ENCODE results near the gene LMO2. TPM values are rescaled to one million over a fixed set of nuclear protein-coding genes. Genes with fewer than 3 reads are reported as not detected.

The LMO2 gene
- total RNA-seq, 1 experiment from 2014 or later: 0.33 TPM

DNA sequence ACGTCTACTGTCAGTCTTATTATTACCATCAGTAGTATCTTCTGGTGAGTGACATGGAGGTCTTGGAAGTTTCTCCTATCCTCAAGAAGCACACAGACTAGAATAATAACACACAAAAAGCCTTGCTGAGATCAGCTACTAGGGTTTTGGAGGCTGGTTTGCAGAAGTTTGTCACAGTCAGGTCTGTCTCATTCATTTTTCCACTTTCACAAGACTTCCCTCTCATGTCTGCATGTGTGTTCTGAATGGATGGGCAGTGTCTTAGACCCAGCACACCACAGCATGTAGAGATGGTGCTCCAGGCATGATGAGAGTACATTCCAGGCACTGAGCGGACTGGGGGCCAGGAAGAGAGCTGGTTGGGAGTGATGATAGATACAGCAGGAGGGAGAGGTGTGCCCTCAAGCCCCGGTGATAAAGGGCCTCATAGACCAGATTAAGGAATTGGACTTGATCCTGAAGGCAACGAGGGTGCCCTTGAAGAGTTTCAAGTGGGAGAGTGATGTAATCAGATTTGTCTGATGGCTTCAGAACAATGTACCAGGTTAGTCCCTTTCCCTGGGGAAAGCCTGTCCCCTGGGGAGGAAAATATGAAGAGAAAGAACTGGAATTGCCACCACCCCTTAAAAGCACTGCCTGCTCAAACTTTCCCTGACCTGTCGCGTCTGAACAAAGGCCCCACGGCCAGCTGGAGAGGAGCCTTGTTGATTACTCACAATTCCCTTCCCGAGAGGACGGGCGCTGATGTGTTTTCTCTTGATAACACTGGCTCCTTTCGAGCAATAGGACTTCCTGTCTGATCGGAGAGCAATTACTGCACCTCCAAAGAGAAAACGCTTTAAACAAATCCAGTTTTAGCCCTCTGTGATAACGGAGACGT is 45.1 kb upstream of the LMO2 start:
- Histone ChIP-seq H3K79me1 (ENCODE audit: insufficient read depth, low read depth, low read length, poor library complexity, severe bottlenecking) (no peaks in the 10 kb centered on the region), H3K23ac (ENCODE audit: insufficient read length, low read depth, low read length) (no peak overlapping the region), H2AFZ (ENCODE audit: low read length) (no peak overlapping the region), H2BK20ac (ENCODE audit: low read depth, low read length, poor library complexity, severe bottlenecking) (no peak overlapping the region), H4K20me1 (ENCODE audit: control insufficient read depth, insufficient read depth, insufficient read length) (no peaks in the 10 kb centered on the region), H2BK5ac (ENCODE audit: insufficient read length, low read length) (no peak overlapping the region), H3K14ac (ENCODE audit: insufficient read depth, low read length) (no peak overlapping the region), H3K9me3 (ENCODE audit: control insufficient read depth, low read depth, low read length) (no peaks in the 10 kb centered on the region), H4K8ac (replicated peaks; ENCODE audit: insufficient read length, low read depth, low read length) (no peak overlapping the region), H3T11ph (ENCODE audit: low read length) (no peak overlapping the region), H3K79me2 (ENCODE audit: insufficient read depth, low read length) (no peaks in the 10 kb centered on the region), H3K4me1 (ENCODE audit: insufficient read depth, low read length) (no peaks in the 10 kb centered on the region), H3K27ac (ENCODE audit: insufficient read length, low read depth, low read length) (no peak overlapping the region), H3K23me2 (ENCODE audit: insufficient read length, low read depth, low read length, poor library complexity, severe bottlenecking) (no peaks in the 10 kb centered on the region), H3K56ac (ENCODE audit: insufficient read length, low read depth, low read length) (no peak overlapping the region), H3K4me2 (ENCODE audit: insufficient read depth, insufficient read length, low read length) (no peak overlapping the region), H4K5ac (ENCODE audit: insufficient read length, low read depth, low read length) (no peak overlapping the region), H4K91ac (ENCODE audit: insufficient read length, low read depth, low read length) (no peak overlapping the region), H3K9ac (ENCODE audit: extremely low read depth, insufficient read length, low read length) (no peak overlapping the region), H2AK5ac (ENCODE audit: insufficient read length, low read length) (no peak overlapping the region), H2BK120ac (ENCODE audit: low read depth, low read length, poor library complexity, severe bottlenecking) (no peak overlapping the region), H3K18ac (ENCODE audit: insufficient read length, low read depth, low read length) (no peak overlapping the region), H2BK15ac (ENCODE audit: low read depth, low read length) (no peak overlapping the region), H3K27me3 (ENCODE audit: insufficient read depth, low read length) (no peaks in the 10 kb centered on the region), H3K4ac (ENCODE audit: low read depth, low read length) (no peak overlapping the region), H2BK12ac (ENCODE audit: insufficient read length, low read depth, low read length) (no peak overlapping the region)
- H3K27me3 Mint-ChIP-seq (ENCODE audit: low read depth): peaks cover 3% of the 10 kb centered on the region
- no peak overlapping the region for H3K4me3 Mint-ChIP-seq
- no peak overlapping the region for H3K27ac Mint-ChIP-seq
- no peak for DNase-seq
- peaks cover 0 to 5% (median 4%) of the 10 kb centered on the region in 3 experiments; a peak in 4 of 7 replicates for H3K36me3 Mint-ChIP-seq (ENCODE audit: insufficient read depth in 1 of 3, low read depth in 3 of 3)
- TF ChIP-seq, protein P1, sequence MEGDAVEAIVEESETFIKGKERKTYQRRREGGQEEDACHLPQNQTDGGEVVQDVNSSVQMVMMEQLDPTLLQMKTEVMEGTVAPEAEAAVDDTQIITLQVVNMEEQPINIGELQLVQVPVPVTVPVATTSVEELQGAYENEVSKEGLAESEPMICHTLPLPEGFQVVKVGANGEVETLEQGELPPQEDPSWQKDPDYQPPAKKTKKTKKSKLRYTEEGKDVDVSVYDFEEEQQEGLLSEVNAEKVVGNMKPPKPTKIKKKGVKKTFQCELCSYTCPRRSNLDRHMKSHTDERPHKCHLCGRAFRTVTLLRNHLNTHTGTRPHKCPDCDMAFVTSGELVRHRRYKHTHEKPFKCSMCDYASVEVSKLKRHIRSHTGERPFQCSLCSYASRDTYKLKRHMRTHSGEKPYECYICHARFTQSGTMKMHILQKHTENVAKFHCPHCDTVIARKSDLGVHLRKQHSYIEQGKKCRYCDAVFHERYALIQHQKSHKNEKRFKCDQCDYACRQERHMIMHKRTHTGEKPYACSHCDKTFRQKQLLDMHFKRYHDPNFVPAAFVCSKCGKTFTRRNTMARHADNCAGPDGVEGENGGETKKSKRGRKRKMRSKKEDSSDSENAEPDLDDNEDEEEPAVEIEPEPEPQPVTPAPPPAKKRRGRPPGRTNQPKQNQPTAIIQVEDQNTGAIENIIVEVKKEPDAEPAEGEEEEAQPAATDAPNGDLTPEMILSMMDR (conservative IDR thresholded peaks at IDR 0.05): no peak
- peaks cover 5 to 7% of the 10 kb centered on the region in 2 experiments for H3K9me3 Mint-ChIP-seq
- no CpG with 5 or more reads among the region's 15 CpGs for WGBS (ENCODE audit: extremely low coverage, insufficient read length, low lambda C conversion rate)
- peaks cover 2 to 9% of the 10 kb centered on the region in 2 experiments; a peak in 3 of 4 replicates for H3K4me1 Mint-ChIP-seq

Measured in H9 (cell line).